ENCODE measurements around the gene UNKL. TPM values are rescaled to one million over a fixed set of nuclear protein-coding genes. Genes with fewer than 3 reads are reported as not detected.

UNKL gene
- total and polyA plus RNA-seq, 7 experiments from 2014 or later: 4.0 to 152 (median 95.3) TPM

DNA sequence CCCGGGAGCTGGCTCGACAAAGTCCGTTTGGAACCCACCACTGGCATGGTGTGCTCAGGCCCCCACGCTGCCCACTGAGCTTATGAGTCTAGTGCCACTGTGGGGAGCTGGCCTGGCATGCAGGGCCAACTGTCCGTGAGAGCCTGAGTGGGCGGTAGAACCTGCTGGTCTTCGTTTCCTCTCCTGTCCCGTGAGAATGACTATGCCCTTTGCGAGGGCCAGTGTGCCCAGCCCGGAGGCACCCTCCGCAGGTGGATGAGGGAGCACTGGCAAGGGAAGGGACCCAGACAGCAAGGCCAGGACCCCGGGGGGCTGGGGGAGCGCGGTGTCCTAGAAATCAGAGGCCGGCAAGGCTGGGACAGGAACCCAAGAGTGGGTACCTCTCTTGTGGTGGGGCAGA is 77.9 kb downstream of the UNKL start:
- Histone ChIP-seq H3K27me3 (ENCODE audit: control insufficient read depth in 2 of 2, insufficient read depth in 2 of 2, low read length in 2 of 2) (peaks cover 0 to 10% of the 10 kb centered on the region in 2 donors), H3K4me3 (ENCODE audit: low read length) (no peak overlapping the region), H3K4me1 (ENCODE audit: control insufficient read depth in 2 of 2, insufficient read depth in 2 of 2, low read length in 2 of 2) (peaks cover 12 to 24% of the 10 kb centered on the region in 2 donors), H3K36me3 (ENCODE audit: control insufficient read depth in 2 of 3, insufficient read depth in 3 of 3, low read length in 3 of 3) (no peaks in the 10 kb centered on the region), H3K27ac (ENCODE audit: low read depth, low read length) (no peak overlapping the region), H3K9me3 (ENCODE audit: control insufficient read depth in 2 of 3, low read length in 3 of 3) (no peaks in the 10 kb centered on the region)
- ChIA-PET CTCF (no interaction called here), POLR2A (no interaction called here)
- no peak overlapping the region for H3K27ac Mint-ChIP-seq
- intact Hi-C loops (cut with micrococcal nuclease): no loop called here
- no peak overlapping the region for H3K4me3 Mint-ChIP-seq
- ATAC-seq (no peak), DNase-seq (no peak)
- H3K9me3 Mint-ChIP-seq: no peaks in the 10 kb centered on the region
- H3K36me3 Mint-ChIP-seq: no peaks in the 10 kb centered on the region
- peaks cover 0 to 31% (median 14%) of the 10 kb centered on the region in 5 donors for H3K27me3 Mint-ChIP-seq
- H3K4me1 Mint-ChIP-seq: peaks cover 0 to 13% (median 7%) of the 10 kb centered on the region in 7 donors

DNA sequence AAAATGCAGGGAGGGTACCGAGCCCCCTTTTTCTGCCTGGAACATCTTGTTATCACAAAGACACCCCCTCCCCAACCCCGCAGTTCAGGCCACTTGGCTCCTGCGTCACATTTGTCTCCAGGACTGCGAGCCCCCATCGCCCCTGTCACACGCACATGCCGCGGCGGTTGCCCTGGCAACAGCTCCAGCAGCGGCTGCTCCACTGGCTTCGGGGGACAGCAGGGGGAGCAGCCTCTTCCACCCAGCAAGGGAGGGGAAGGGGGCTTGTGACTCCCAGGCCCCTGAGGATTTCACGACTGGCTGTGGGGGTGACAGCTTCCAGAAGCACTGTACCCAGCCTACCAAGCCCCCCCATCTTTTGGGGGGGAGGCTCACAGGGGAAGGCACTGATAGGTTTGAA is 78.5 kb downstream of the UNKL start:
- POLR2A ChIA-PET: no interaction called here
- CTCF ChIA-PET: no interaction called here
- peaks cover 14 to 27% of the 10 kb centered on the region in 2 donors for H3K4me1 ChIP-seq (ENCODE audit: control insufficient read depth in 2 of 2, insufficient read depth in 2 of 2, low read length in 2 of 2)
- DNase-seq (no peak), ATAC-seq (no peak)
- H3K4me3 ChIP-seq (ENCODE audit: low read length): no peak overlapping the region
- H3K27me3 ChIP-seq (ENCODE audit: control insufficient read depth in 2 of 2, insufficient read depth in 2 of 2, low read length in 2 of 2): peaks cover 0 to 16% of the 10 kb centered on the region in 2 donors
- H3K27ac ChIP-seq (ENCODE audit: low read depth, low read length): no peak overlapping the region
- no peaks in the 10 kb centered on the region for H3K36me3 ChIP-seq (ENCODE audit: control insufficient read depth in 2 of 3, insufficient read depth in 3 of 3, low read length in 3 of 3)
- Mint-ChIP-seq H3K4me3 (no peak overlapping the region), H3K27me3 (peaks cover 0 to 35% (median 14%) of the 10 kb centered on the region in 5 donors), H3K27ac (no peak overlapping the region), H3K9me3 (no peaks in the 10 kb centered on the region), H3K4me1 (peaks cover 0 to 18% (median 12%) of the 10 kb centered on the region in 7 donors), H3K36me3 (no peaks in the 10 kb centered on the region)
- no peaks in the 10 kb centered on the region for H3K9me3 ChIP-seq (ENCODE audit: control insufficient read depth in 2 of 3, low read length in 3 of 3)
- intact Hi-C loops (cut with micrococcal nuclease): no loop called here

DNA sequence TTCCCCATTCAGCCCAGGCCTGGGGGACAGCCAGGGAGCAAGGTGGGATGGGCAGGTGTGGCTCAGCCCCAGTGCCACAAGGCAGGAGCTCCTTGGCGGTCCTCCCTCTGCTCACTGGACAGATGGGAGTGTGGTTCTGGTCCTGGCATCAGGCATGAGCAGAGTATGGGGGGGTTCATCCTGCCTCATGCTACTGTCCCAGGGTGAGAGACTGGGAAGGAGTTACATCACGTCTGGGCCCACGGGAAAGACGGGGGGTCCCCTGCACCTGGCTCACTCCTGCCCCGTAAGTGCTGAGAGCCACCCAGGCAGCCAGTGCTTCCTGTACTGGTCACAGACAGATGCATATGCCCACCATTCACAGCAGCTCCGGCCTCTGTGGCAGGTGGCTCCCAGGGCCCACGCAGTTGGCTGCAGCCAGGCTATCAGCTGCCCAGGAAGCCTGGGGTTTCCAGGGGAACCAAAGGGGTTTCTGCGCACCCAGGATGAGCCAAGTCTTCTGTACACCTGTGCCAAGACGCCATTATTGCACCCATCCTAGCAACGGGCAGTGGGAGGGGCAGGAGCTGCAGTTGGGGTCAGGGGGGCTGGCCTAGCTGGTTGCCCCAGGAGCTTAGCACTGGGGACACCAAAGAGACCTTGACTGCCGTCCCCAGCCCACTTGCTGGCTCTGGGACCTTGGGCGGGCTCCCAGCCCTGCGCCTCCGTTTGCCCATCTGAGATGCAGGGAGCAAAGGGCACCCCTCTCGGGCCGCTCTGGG is 79.1 kb downstream of the UNKL start:
- H3K36me3 Mint-ChIP-seq: no peaks in the 10 kb centered on the region
- Histone ChIP-seq H3K27me3 (ENCODE audit: control insufficient read depth in 2 of 2, insufficient read depth in 2 of 2, low read length in 2 of 2) (peaks cover 0 to 16% of the 10 kb centered on the region in 2 donors), H3K4me1 (ENCODE audit: control insufficient read depth in 2 of 2, insufficient read depth in 2 of 2, low read length in 2 of 2) (peaks cover 14 to 27% of the 10 kb centered on the region in 2 donors), H3K36me3 (ENCODE audit: control insufficient read depth in 2 of 3, insufficient read depth in 3 of 3, low read length in 3 of 3) (no peaks in the 10 kb centered on the region), H3K9me3 (ENCODE audit: control insufficient read depth in 2 of 3, low read length in 3 of 3) (peaks cover 0 to 4% (median 0%) of the 10 kb centered on the region in 3 experiments), H3K27ac (ENCODE audit: low read depth, low read length) (no peak overlapping the region), H3K4me3 (ENCODE audit: low read length) (no peak overlapping the region)
- peak overlapping the region in 1 of 10 donors; percentile 63 for H3K4me3 Mint-ChIP-seq
- no peak overlapping the region for H3K27ac Mint-ChIP-seq
- H3K4me1 Mint-ChIP-seq: peaks cover 0 to 18% (median 12%) of the 10 kb centered on the region in 7 donors
- ATAC-seq (no peak), DNase-seq (no peak)
- H3K9me3 Mint-ChIP-seq: no peaks in the 10 kb centered on the region
- POLR2A ChIA-PET: no interaction called here
- intact Hi-C loops (cut with micrococcal nuclease): no loop called here
- peaks cover 0 to 36% (median 14%) of the 10 kb centered on the region in 5 donors for H3K27me3 Mint-ChIP-seq
- CTCF ChIA-PET: no interaction called here

DNA sequence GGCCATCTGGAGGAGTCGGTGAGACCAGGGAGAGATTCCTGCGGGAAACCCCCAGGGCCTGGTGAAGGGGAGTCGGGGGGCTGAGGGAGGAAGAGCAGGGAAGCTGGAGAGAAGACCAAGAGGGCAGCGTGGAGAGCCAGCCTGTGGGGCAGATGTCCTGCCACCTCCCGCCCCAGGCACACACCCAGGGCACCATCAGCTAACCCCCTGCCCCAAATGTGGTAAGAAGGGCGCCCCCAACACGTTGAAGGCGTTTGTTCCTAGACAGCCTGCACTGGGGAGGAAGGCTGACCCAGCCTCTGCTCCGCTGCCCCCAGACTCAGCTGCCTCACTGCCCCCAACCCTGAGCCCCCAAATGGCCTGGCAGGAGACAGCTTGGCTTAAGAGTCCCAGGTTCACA is 79.8 kb downstream of the UNKL start:
- ATAC-seq: no peak
- Mint-ChIP-seq H3K4me3 (peak overlapping the region in 1 of 10 donors; percentile 63), H3K36me3 (no peaks in the 10 kb centered on the region), H3K9me3 (no peaks in the 10 kb centered on the region), H3K27ac (no peak overlapping the region), H3K27me3 (peaks cover 0 to 36% (median 14%) of the 10 kb centered on the region in 5 donors), H3K4me1 (peaks cover 0 to 18% (median 12%) of the 10 kb centered on the region in 7 donors)
- ChIA-PET POLR2A (no interaction called here), CTCF (no interaction called here)
- no peak overlapping the region for H3K4me3 ChIP-seq (ENCODE audit: low read length)
- H3K27me3 ChIP-seq (ENCODE audit: control insufficient read depth in 2 of 2, insufficient read depth in 2 of 2, low read length in 2 of 2): peaks cover 0 to 16% of the 10 kb centered on the region in 2 donors
- H3K4me1 ChIP-seq (ENCODE audit: control insufficient read depth in 2 of 2, insufficient read depth in 2 of 2, low read length in 2 of 2): peaks cover 14 to 27% of the 10 kb centered on the region in 2 donors
- intact Hi-C loops (cut with micrococcal nuclease): no loop called here
- DNase-seq: no peak
- peaks cover 0 to 10% (median 0%) of the 10 kb centered on the region in 3 experiments for H3K9me3 ChIP-seq (ENCODE audit: control insufficient read depth in 2 of 3, low read length in 3 of 3)
- no peaks in the 10 kb centered on the region for H3K36me3 ChIP-seq (ENCODE audit: control insufficient read depth in 2 of 3, insufficient read depth in 3 of 3, low read length in 3 of 3)
- no peak overlapping the region for H3K27ac ChIP-seq (ENCODE audit: low read depth, low read length)

DNA sequence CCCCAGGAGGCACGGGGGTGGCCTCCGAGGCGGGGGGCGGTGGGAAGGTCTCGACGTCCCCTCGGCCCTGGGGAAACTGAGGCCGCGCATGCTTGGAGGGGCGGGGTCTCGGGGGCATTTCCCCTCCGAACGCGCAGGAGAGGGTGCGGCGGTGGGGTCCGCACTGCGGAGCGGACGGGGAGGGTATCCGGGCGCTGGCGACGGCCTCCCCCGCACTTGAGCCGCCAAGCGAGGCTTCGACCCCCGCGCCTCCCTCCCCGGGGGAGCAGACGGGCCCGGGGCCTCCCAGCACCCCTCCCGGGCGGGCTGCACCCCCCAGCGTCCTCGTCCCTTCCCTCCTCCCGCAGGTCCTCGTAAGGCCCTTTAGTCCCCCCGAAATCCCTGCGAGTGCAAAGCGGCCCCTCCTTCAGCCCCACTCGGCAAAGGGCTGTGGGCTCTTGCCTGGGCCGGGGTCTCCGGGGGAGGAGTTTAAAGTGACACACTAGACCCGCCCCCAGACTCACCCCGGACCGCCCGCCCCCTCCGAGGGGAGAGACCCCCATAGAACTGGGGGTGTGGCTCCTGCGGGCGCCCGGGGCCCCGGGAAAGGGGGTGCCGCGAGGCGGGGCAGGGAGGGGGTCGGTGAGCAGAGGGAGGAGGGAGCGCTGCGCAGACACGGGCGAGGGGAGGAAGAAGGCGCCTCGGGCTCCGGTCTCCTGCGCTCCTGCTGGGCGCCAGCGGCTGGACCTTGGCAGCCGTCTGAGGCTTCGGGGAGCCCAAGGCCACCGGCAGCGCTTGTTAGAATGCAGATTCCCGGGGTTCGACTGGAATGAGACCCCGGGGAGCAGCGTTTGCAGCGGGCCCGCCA is 80.4 kb downstream of the UNKL start:
- intact Hi-C loops (cut with micrococcal nuclease): loop anchor here in 1 of 2 donors (1.0 kb wide), 1 partner anchor 9 kb away; no protein-coding TSS in a partner anchor
- Mint-ChIP-seq H3K27ac (no peak overlapping the region), H3K4me3 (peak overlapping the region in 3 of 10 donors; percentile 31 to 63 (median 34)), H3K36me3 (no peaks in the 10 kb centered on the region), H3K9me3 (no peaks in the 10 kb centered on the region), H3K27me3 (peaks cover 0 to 36% (median 14%) of the 10 kb centered on the region in 5 donors), H3K4me1 (peaks cover 0 to 18% (median 12%) of the 10 kb centered on the region in 7 donors)
- peaks cover 0 to 10% (median 0%) of the 10 kb centered on the region in 3 experiments for H3K9me3 ChIP-seq (ENCODE audit: control insufficient read depth in 2 of 3, low read length in 3 of 3)
- no peaks in the 10 kb centered on the region for H3K36me3 ChIP-seq (ENCODE audit: control insufficient read depth in 2 of 3, insufficient read depth in 3 of 3, low read length in 3 of 3)
- DNase-seq (no peak), ATAC-seq (no peak)
- peaks cover 0 to 16% of the 10 kb centered on the region in 2 donors for H3K27me3 ChIP-seq (ENCODE audit: control insufficient read depth in 2 of 2, insufficient read depth in 2 of 2, low read length in 2 of 2)
- no peak overlapping the region for H3K27ac ChIP-seq (ENCODE audit: low read depth, low read length)
- POLR2A ChIA-PET: no interaction called here
- CTCF ChIA-PET: no interaction called here
- H3K4me1 ChIP-seq (ENCODE audit: control insufficient read depth in 2 of 2, insufficient read depth in 2 of 2, low read length in 2 of 2): peaks cover 14 to 27% of the 10 kb centered on the region in 2 donors
- no peak overlapping the region for H3K4me3 ChIP-seq (ENCODE audit: low read length)

DNA sequence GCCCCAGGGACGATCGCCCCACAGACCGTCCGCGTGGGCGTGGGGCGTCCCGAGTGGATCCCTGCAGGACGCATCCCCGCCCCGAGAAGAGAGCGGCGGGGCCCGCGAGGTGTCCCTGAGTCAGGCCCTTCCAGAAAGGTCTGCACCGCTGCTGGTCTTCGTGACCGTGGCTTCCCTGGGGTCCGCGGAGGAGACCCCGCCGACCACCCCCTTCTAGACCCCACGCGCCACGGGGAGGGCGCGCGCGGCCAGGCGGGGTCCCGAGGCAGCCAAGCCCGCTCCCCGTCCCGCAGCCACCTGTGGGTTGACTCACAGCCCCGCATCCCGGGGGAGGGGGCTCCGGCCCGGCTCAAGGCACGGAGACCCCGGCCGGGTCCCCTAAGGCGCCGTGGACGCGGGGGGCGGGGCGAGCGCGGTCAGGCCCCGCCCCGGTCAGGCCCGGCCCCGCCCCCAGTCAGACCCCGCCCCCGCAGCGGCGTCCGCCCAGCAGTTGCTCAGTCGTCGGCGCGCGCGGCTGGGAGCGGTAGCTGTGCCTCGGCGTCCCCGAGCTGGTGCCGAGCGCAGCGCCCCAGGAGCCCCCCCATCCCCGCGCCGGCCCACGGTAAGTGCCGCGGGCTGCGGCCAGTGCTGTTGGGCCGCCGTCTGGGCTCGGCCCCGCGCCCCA is 81.2 kb downstream of the UNKL start, which contains the start of gene BAIAP3:
TSS of gene BAIAP3 (plus strand) at position 497 of the 664 bp plus-strand sequence. CDS start 4,905 bp downstream, outside the sequence.
- H3K27me3 Mint-ChIP-seq: peaks cover 0 to 36% (median 14%) of the 10 kb centered on the region in 5 donors
- H3K4me1 ChIP-seq (ENCODE audit: control insufficient read depth in 2 of 2, insufficient read depth in 2 of 2, low read length in 2 of 2): peaks cover 14 to 27% of the 10 kb centered on the region in 2 donors
- ATAC-seq (peak; percentile 78), DNase-seq (peak in 3 of 9 donors; percentile 25 to 73 (median 50))
- H3K36me3 Mint-ChIP-seq: no peaks in the 10 kb centered on the region
- no peak within 1 kb of the TSS for H3K27ac ChIP-seq (ENCODE audit: low read depth, low read length)
- H3K9me3 ChIP-seq (ENCODE audit: control insufficient read depth in 2 of 3, low read length in 3 of 3): peaks cover 0 to 10% (median 0%) of the 10 kb centered on the region in 3 experiments
- H3K36me3 ChIP-seq (ENCODE audit: control insufficient read depth in 2 of 3, insufficient read depth in 3 of 3, low read length in 3 of 3): no peaks in the 10 kb centered on the region
- no peaks in the 10 kb centered on the region for H3K9me3 Mint-ChIP-seq
- H3K27me3 ChIP-seq (ENCODE audit: control insufficient read depth in 2 of 2, insufficient read depth in 2 of 2, low read length in 2 of 2): peaks cover 0 to 16% of the 10 kb centered on the region in 2 donors
- ChIA-PET CTCF (no interaction called here), POLR2A (no interaction called here)
- peak within 1 kb of the TSS; percentile 55 to 80 (median 69) for H3K4me3 Mint-ChIP-seq
- peak within 1 kb of the TSS in 2 of 9 donors; percentile 32 to 61 for H3K27ac Mint-ChIP-seq
- intact Hi-C loops (cut with micrococcal nuclease): loop anchor here in 1 of 2 donors (1.0 kb wide), 1 partner anchor 10 kb away; no protein-coding TSS in a partner anchor
- H3K4me3 ChIP-seq (ENCODE audit: low read length): no peak within 1 kb of the TSS
- H3K4me1 Mint-ChIP-seq: peaks cover 0 to 18% (median 12%) of the 10 kb centered on the region in 7 donors

Measured in naive thymus-derived CD4-positive, alpha-beta T cell (primary cell).